ENCODE measurements around the gene FAF2. TPM values are rescaled to one million over a fixed set of nuclear protein-coding genes. Genes with fewer than 3 reads are reported as not detected.

The FAF2 gene
- total RNA-seq, 2 experiments from 2014 or later, result 27.5 to 30.1 TPM

DNA sequence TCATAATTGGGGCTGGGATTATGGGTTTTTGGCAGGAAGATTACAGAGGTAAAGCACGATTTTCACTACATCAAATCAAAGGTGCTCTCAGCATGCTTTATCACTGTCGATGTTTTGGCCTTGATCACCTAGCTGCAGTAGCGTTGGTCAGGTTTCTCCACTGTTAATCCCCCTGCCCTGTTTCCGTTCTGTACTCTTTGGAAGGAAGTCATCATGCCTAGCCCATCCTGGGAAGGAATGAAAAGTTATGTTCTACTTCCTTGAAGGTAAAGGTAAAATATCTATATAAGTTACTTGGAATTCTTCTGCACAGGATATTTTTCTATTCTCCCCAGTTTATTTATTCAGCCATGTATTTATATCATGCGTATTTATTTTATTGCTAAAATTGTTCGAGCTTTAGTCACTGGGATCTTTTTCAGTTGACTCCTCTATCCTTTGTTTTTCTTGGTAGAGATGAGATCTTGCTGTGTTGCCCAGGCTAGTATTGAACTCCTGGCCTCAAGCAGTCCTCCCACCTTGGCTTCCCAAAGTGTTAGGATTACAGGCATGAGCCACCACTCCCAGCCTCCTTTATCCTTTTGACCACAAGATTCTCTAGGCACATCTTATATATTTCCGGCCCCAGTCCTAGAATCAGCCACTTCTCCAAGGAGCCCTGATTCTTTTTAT, 25.3 kb downstream of the FAF2 start:
- Mint-ChIP-seq H3K4me3 (no peak overlapping the region), H3K9me3 (no peaks in the 10 kb centered on the region), H3K4me1 (ENCODE audit: low read depth) (peaks cover 39% of the 10 kb centered on the region), H3K27ac (no peak overlapping the region), H3K27me3 (no peaks in the 10 kb centered on the region), H3K36me3 (ENCODE audit: low read depth) (peaks cover 55% of the 10 kb centered on the region)
- ATAC-seq (ENCODE audit: poor library complexity) (no peak), DNase-seq (no peak)
- Histone ChIP-seq H3K4me1 (ENCODE audit: insufficient read depth, low read length) (no peaks in the 10 kb centered on the region), H3K27ac (ENCODE audit: low read depth in 1 of 2, low read length in 2 of 2) (no peak overlapping the region), H3K36me3 (ENCODE audit: insufficient read depth, low read length) (peaks cover 11% of the 10 kb centered on the region), H3K27me3 (ENCODE audit: control insufficient read depth in 1 of 2, insufficient read depth in 2 of 2, low read length in 2 of 2) (no peaks in the 10 kb centered on the region), H3K4me3 (ENCODE audit: low read length) (no peak overlapping the region), H3K9me3 (ENCODE audit: control insufficient read depth in 1 of 2, insufficient read depth in 1 of 2, low read length in 2 of 2) (no peaks in the 10 kb centered on the region)
- TF ChIP-seq, protein P1, sequence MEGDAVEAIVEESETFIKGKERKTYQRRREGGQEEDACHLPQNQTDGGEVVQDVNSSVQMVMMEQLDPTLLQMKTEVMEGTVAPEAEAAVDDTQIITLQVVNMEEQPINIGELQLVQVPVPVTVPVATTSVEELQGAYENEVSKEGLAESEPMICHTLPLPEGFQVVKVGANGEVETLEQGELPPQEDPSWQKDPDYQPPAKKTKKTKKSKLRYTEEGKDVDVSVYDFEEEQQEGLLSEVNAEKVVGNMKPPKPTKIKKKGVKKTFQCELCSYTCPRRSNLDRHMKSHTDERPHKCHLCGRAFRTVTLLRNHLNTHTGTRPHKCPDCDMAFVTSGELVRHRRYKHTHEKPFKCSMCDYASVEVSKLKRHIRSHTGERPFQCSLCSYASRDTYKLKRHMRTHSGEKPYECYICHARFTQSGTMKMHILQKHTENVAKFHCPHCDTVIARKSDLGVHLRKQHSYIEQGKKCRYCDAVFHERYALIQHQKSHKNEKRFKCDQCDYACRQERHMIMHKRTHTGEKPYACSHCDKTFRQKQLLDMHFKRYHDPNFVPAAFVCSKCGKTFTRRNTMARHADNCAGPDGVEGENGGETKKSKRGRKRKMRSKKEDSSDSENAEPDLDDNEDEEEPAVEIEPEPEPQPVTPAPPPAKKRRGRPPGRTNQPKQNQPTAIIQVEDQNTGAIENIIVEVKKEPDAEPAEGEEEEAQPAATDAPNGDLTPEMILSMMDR (IDR thresholded peaks at IDR 0.05), result no peak
- ChIA-PET CTCF (interaction anchor here (1.8 to 2.0 kb wide), 2 partner anchors 9 to 26 kb away, joined by 4 read pairs; partner anchors contain the start of gene FAF2), POLR2A (no interaction called here)
- intact Hi-C loops (cut with DNase I, micrococcal nuclease), result no loop called here

DNA sequence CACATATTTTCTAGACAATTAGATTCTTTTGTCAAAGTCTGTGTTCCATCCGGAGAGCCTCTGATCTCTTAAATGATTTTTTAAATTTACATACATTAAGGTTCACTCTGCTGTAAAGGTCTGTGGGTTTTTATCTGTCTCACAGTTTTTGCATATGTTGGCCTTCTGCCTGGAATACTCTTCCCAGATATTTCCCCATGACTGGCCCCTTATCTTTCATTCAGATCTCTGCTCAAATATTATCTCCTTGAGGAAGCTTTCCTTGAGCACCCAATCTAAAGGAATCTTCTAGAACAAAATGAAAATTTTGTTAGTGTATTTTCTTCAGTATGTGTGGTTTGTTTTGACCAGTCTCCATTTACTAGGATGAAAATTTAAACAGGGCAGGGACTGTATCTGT, 26.3 kb downstream of the FAF2 start:
- POLR2A ChIA-PET, result no interaction called here
- no peaks in the 10 kb centered on the region for H3K9me3 ChIP-seq (ENCODE audit: control insufficient read depth in 1 of 2, insufficient read depth in 1 of 2, low read length in 2 of 2)
- Mint-ChIP-seq H3K27ac (no peak overlapping the region), H3K9me3 (no peaks in the 10 kb centered on the region), H3K4me1 (ENCODE audit: low read depth) (peaks cover 41% of the 10 kb centered on the region), H3K27me3 (no peaks in the 10 kb centered on the region), H3K4me3 (no peak overlapping the region), H3K36me3 (ENCODE audit: low read depth) (peaks cover 61% of the 10 kb centered on the region)
- ATAC-seq (ENCODE audit: poor library complexity) (no peak), DNase-seq (no peak)
- H3K4me3 ChIP-seq (ENCODE audit: low read length), result no peak overlapping the region
- TF ChIP-seq, protein P1 (IDR thresholded peaks at IDR 0.05), result no peak
- H3K27me3 ChIP-seq (ENCODE audit: control insufficient read depth in 1 of 2, insufficient read depth in 2 of 2, low read length in 2 of 2), result no peaks in the 10 kb centered on the region
- intact Hi-C loops (cut with DNase I, micrococcal nuclease), result no loop called here
- H3K27ac ChIP-seq (ENCODE audit: low read depth in 1 of 2, low read length in 2 of 2), result no peak overlapping the region
- CTCF ChIA-PET, result interaction anchor here (0.7 to 2.0 kb wide), 2 partner anchors 16 to 27 kb away, joined by 3 to 4 read pairs; partner anchors contain the start of gene FAF2
- peaks cover 17% of the 10 kb centered on the region for H3K36me3 ChIP-seq (ENCODE audit: insufficient read depth, low read length)
- no peaks in the 10 kb centered on the region for H3K4me1 ChIP-seq (ENCODE audit: insufficient read depth, low read length)

DNA sequence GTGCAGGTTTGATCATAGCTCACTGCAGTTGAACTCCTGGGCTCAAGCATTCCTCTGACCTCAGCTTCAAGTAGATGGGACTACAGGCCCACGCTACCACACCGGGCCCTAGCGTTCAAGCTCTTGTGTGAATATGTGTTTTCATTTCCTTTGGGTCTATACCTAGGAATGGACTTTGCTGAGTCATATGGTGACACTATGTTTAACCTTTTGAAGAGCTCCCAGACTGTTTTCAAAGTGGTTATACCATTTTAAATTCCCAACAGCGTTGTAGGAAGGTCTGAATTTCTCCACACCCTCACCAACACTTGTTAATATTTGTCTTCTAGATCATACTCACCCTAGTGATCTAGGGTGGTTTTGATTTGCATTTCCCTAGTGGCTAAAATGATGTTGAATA, 33.5 kb downstream of the FAF2 start:
- H3K36me3 Mint-ChIP-seq (ENCODE audit: low read depth), result peaks cover 70% of the 10 kb centered on the region
- intact Hi-C loops (cut with DNase I, micrococcal nuclease), result no loop called here

More for the DNA sequence above, 33.5 kb downstream of the FAF2 start:
- Mint-ChIP-seq H3K4me1 (ENCODE audit: low read depth) (peaks cover 37% of the 10 kb centered on the region), H3K9me3 (no peaks in the 10 kb centered on the region), H3K4me3 (no peak overlapping the region), H3K27ac (no peak overlapping the region), H3K27me3 (no peaks in the 10 kb centered on the region)
- H3K4me3 ChIP-seq (ENCODE audit: low read length), result no peak overlapping the region
- no peak overlapping the region for H3K27ac ChIP-seq (ENCODE audit: low read depth in 1 of 2, low read length in 2 of 2)
- TF ChIP-seq, protein P1 (IDR thresholded peaks at IDR 0.05), result no peak
- H3K9me3 ChIP-seq (ENCODE audit: control insufficient read depth in 1 of 2, insufficient read depth in 1 of 2, low read length in 2 of 2), result no peaks in the 10 kb centered on the region
- ChIA-PET CTCF (interaction anchor here (1.4 kb wide), 1 partner anchor 9 kb away, joined by 4 read pairs; no protein-coding TSS in a partner anchor), POLR2A (no interaction called here)
- H3K27me3 ChIP-seq (ENCODE audit: control insufficient read depth in 1 of 2, insufficient read depth in 2 of 2, low read length in 2 of 2), result no peaks in the 10 kb centered on the region
- H3K4me1 ChIP-seq (ENCODE audit: insufficient read depth, low read length), result peaks cover 6% of the 10 kb centered on the region
- DNase-seq, result no peak
- peaks cover 44% of the 10 kb centered on the region for H3K36me3 ChIP-seq (ENCODE audit: insufficient read depth, low read length)
- no peak for ATAC-seq (ENCODE audit: poor library complexity)
